Gastrocnemius medialis (tissue), 4 donors: ENCODE data around the gene APBA1.

Experiments
- POLR2A ChIP-seq, 2 donors: fragments of 450-650 bp; IDR thresholded peaks; one replicate each; pipeline ENCODE4 v1.6.1; 2017; ENCODE audit warnings: antibody characterized with exemption in 2 of 2, mild to moderate bottlenecking in 2 of 2, moderate library complexity in 2 of 2
- TF ChIP-seq, protein P1 (sequence below), 5 experiments: fragments of 450-650 bp in 3 of 5; fragments of 200-600 bp in 2 of 5; sonication (generic) in 2 of 5; IDR thresholded peaks in 4 of 5; conservative IDR thresholded peaks in 1 of 5; 1 replicate in 4 of 5; 2 replicates in 1 of 5; pipeline ENCODE4 v1.5.1; 2016 to 2019; ENCODE audit warnings: antibody characterized with exemption in 5 of 5, mild to moderate bottlenecking in 3 of 5, moderate library complexity in 3 of 5

DNA sequence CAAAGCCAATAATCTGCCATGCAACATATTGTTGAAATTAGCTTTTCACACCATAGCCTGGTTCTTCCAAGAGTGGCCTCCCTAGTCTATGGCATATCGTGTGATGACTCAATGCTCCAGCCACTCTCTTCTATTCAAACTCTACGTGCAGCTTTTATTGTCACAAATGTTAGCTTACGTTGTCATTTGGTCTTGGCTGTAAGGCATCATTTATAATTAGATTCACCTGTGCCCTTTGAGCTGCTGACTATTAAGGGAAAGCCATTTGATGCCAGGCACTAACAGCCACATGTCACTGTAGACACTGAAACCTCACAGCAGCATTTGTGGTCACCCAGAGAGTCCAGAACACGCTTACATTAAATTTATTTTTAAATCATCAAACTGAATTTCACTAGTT, 66.8 kb downstream of the APBA1 start:
- no peak for TF ChIP-seq POLR2A (IDR thresholded peaks at IDR 0.05)
- TF ChIP-seq, protein P1, sequence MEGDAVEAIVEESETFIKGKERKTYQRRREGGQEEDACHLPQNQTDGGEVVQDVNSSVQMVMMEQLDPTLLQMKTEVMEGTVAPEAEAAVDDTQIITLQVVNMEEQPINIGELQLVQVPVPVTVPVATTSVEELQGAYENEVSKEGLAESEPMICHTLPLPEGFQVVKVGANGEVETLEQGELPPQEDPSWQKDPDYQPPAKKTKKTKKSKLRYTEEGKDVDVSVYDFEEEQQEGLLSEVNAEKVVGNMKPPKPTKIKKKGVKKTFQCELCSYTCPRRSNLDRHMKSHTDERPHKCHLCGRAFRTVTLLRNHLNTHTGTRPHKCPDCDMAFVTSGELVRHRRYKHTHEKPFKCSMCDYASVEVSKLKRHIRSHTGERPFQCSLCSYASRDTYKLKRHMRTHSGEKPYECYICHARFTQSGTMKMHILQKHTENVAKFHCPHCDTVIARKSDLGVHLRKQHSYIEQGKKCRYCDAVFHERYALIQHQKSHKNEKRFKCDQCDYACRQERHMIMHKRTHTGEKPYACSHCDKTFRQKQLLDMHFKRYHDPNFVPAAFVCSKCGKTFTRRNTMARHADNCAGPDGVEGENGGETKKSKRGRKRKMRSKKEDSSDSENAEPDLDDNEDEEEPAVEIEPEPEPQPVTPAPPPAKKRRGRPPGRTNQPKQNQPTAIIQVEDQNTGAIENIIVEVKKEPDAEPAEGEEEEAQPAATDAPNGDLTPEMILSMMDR (IDR thresholded peaks at IDR 0.05 in 4 of 5, conservative IDR thresholded peaks at IDR 0.05 in 1 of 5) = no peak
